IMR-90 (cell line): ENCODE results near the gene POLR1C. TPM values are rescaled to one million over a fixed set of nuclear protein-coding genes. Genes with fewer than 3 reads are reported as not detected.

Experiments used
- ATAC-seq: fragments of 200-7000 bp; cut with Tn5 transposase; 2 replicates; pipeline ENCODE4 v1.9.1; 2020; ENCODE audit warnings: low read depth, mild to moderate bottlenecking, moderate library complexity
- BruUV-seq: library from RNA; stranded (reverse); fragments of 400-500 nt; replicated peaks from 2 replicates; lab custom pipeline; 2021; lab: Mats Ljungman, UMichigan
- CTCF ChIA-PET: fragments of 300-600 bp; formaldehyde crosslinking; extraction: SDS; loops from one replicate; lab custom pipeline; 2021; ENCODE audit warnings: antibody characterized with exemption; lab: Yijun Ruan, JAX
- POLR2A ChIA-PET: fragments of 300-600 bp; sonication (Branson Sonifier 250); formaldehyde crosslinking; loops from one replicate; lab custom pipeline; 2022; ENCODE audit warnings: antibody characterized with exemption; ENCODE audit not compliant: unreplicated experiment; lab: Charles Lee
- DNase-seq: peaks from one replicate; pipeline ENCODE4 v3.0.0; 2013
- H2AFZ ChIP-seq: replicated peaks from 2 replicates; pipeline ENCODE3; 2013; ENCODE audit warnings: low read length, mild to moderate bottlenecking; ENCODE audit not compliant: poor library complexity
- H2AK5ac ChIP-seq: 2 replicates; pipeline ENCODE4 v1.6.1; 2013; ENCODE audit warnings: low read depth, low read length, inconsistent platforms
- H2AK9ac ChIP-seq: replicated peaks from 2 replicates; pipeline ENCODE3; 2013; ENCODE audit warnings: mild to moderate bottlenecking, low read depth, low read length, moderate library complexity; ENCODE audit not compliant: poor library complexity
- H2BK120ac ChIP-seq: 2 replicates; pipeline ENCODE4 v1.6.1; 2013; ENCODE audit warnings: low read depth, low read length, inconsistent platforms
- H2BK15ac ChIP-seq: 3 replicates; pipeline ENCODE4 v1.6.1; 2013; ENCODE audit warnings: low read depth, low read length, inconsistent platforms
- H2BK20ac ChIP-seq: 2 replicates; pipeline ENCODE4 v1.6.1; 2013; ENCODE audit warnings: low read depth, mild to moderate bottlenecking, inconsistent platforms, low read length, moderate library complexity
- H2BK5ac ChIP-seq: 2 replicates; pipeline ENCODE4 v1.6.1; 2013; ENCODE audit warnings: mild to moderate bottlenecking, low read depth, low read length, inconsistent platforms; ENCODE audit not compliant: poor library complexity, severe bottlenecking
- H3K14ac ChIP-seq: replicated peaks from 2 replicates; pipeline ENCODE4 v1.6.1; 2013; ENCODE audit warnings: low read depth, low read length, inconsistent platforms
- H3K18ac ChIP-seq: 2 replicates; pipeline ENCODE4 v1.6.1; 2013; ENCODE audit warnings: low read depth, low read length, control low read depth
- H3K23ac ChIP-seq: 2 replicates; pipeline ENCODE4 v1.6.1; 2013; ENCODE audit warnings: low read depth, low read length, inconsistent platforms
- H3K27ac ChIP-seq: 2 replicates; pipeline ENCODE4 v1.5.1; 2013; ENCODE audit warnings: mild to moderate bottlenecking, control low read depth, low read length; ENCODE audit not compliant: insufficient read depth
- H3K27me3 ChIP-seq: 2 replicates; pipeline ENCODE4 v1.6.1; 2013; ENCODE audit warnings: low read length; ENCODE audit not compliant: control insufficient read depth, insufficient read depth
- H3K36me3 ChIP-seq: 2 replicates; pipeline ENCODE4 v1.6.1; 2013; ENCODE audit warnings: low read length, mixed read lengths; ENCODE audit not compliant: control insufficient read depth, insufficient read depth
- H3K4ac ChIP-seq: 2 replicates; pipeline ENCODE4 v1.6.1; 2013; ENCODE audit warnings: low read depth, low read length, inconsistent platforms
- H3K4me1 ChIP-seq: 2 replicates; pipeline ENCODE4 v1.6.1; 2013; ENCODE audit warnings: low read length, mixed read lengths; ENCODE audit not compliant: control insufficient read depth, insufficient read depth
- H3K4me2 ChIP-seq: 2 replicates; pipeline ENCODE4 v1.6.1; 2013; ENCODE audit warnings: low read depth, mild to moderate bottlenecking, control low read depth, low read length, moderate library complexity
- H3K4me3 ChIP-seq: 2 replicates; pipeline ENCODE4 v1.5.1; 2013; ENCODE audit warnings: low read depth, mild to moderate bottlenecking, control low read depth, low read length, moderate library complexity; ENCODE audit not compliant: insufficient read depth
- H3K56ac ChIP-seq: 2 replicates; pipeline ENCODE4 v1.6.1; 2013; ENCODE audit warnings: low read length, inconsistent platforms; ENCODE audit not compliant: insufficient read depth; ENCODE audit errors: extremely low read depth
- H3K79me1 ChIP-seq, 2 experiments: 2 replicates each; pipeline ENCODE4 v1.6.1; 2013; ENCODE audit warnings: low read length in 2 of 2, inconsistent platforms in 1 of 2, low read depth in 1 of 2
- H3K9ac ChIP-seq: 2 replicates; pipeline ENCODE4 v1.6.1; 2013; ENCODE audit warnings: low read depth, low read length, control low read depth
- H3K9me1 ChIP-seq: 2 replicates; pipeline ENCODE4 v1.6.1; 2013; ENCODE audit warnings: low read length, inconsistent platforms; ENCODE audit not compliant: insufficient read depth
- H3K9me3 ChIP-seq: 2 replicates; pipeline ENCODE4 v1.6.1; 2013; ENCODE audit warnings: low read length; ENCODE audit not compliant: control insufficient read depth, insufficient read depth
- H4K20me1 ChIP-seq: 2 replicates; pipeline ENCODE4 v1.6.1; 2013; ENCODE audit warnings: low read length, inconsistent platforms; ENCODE audit not compliant: insufficient read depth
- H4K5ac ChIP-seq: 2 replicates; pipeline ENCODE4 v1.6.1; 2013; ENCODE audit warnings: mild to moderate bottlenecking, low read depth, low read length, control low read depth
- H4K8ac ChIP-seq, 2 experiments: 2 replicates each; pipeline ENCODE4 v1.6.1; 2013; ENCODE audit warnings: low read depth in 2 of 2, low read length in 2 of 2, control low read depth in 1 of 2, inconsistent platforms in 1 of 2
- H4K91ac ChIP-seq: 2 replicates; pipeline ENCODE4 v1.6.1; 2013; ENCODE audit warnings: low read depth, low read length, inconsistent platforms; ENCODE audit not compliant: insufficient read depth
- CEBPB ChIP-seq: IDR thresholded peaks from 2 replicates; pipeline ENCODE4 v1.6.1; 2012; ENCODE audit warnings: low read depth, low read length, improper control_type of control experiment
- CHD1 ChIP-seq: IDR thresholded peaks from 2 replicates; pipeline ENCODE4 v1.6.1; 2012; ENCODE audit warnings: low read depth, low read length, improper control_type of control experiment
- ELK1 ChIP-seq: fragments of 150-350 bp; IDR thresholded peaks from 2 replicates; pipeline ENCODE4 v1.6.1; 2016; ENCODE audit warnings: low read depth, mild to moderate bottlenecking, low read length, moderate library complexity, borderline replicate concordance
- NFE2L2 ChIP-seq: fragments of 150-350 bp; IDR thresholded peaks from 2 replicates; pipeline ENCODE4 v1.6.1; 2016; ENCODE audit warnings: low read depth, mild to moderate bottlenecking, low read length
- RFX5 ChIP-seq: IDR thresholded peaks from 2 replicates; pipeline ENCODE4 v1.8.0; 2012; ENCODE audit warnings: low read depth, mild to moderate bottlenecking, low read length, moderate library complexity
- WGBS, 2 experiments: methylation state at CpG; one replicate each; pipeline versions ENCODE4 v1.1.5 to v1.1.7; 2013; ENCODE audit warnings: missing lambda C conversion rate in 2 of 2; ENCODE audit not compliant: insufficient read length in 1 of 2; ENCODE audit errors: extremely low coverage in 2 of 2; 5-methylcytosine and 5-hydroxymethylcytosine counted together
- dilution Hi-C: fragments of 300-500 bp; cut with HindIII; formaldehyde crosslinking; loops from one replicate; pipeline ENCODE4 v1.14.3; 2018; ENCODE audit warnings: low sequenced_read_pairs; ENCODE audit not compliant: unreplicated experiment
- in situ Hi-C: fragments of 300-500 bp; cut with MboI; formaldehyde crosslinking; loops from 3 replicates; pipeline ENCODE4 v1.14.3; 2019; ENCODE audit warnings: low sequenced_read_pairs, inconsistent platforms, mixed read lengths
- intact Hi-C: fragments of 100-400 bp; cut with micrococcal nuclease; formaldehyde crosslinking; loops from 2 replicates; pipeline ENCODE4 v1.10.0; 2022
- polyA plus RNA-seq, 3 experiments: library from polyadenylated mRNA; depleted of rRNA; stranded (reverse); fragments of >200 nt; gene quantifications; 2 replicates each; pipeline ENCODE4 v1.2.3, GENCODE V29; 2012; ENCODE audit warnings: low replicate concordance in 1 of 3
- total RNA-seq: library from RNA; depleted of rRNA; stranded (reverse); fragments of >200 nt; gene quantifications from 2 replicates; pipeline ENCODE4 v1.2.3, GENCODE V29; 2012

The POLR1C gene
- total and polyA plus RNA-seq, 2 of the 4 experiments (the other 2 are of a cell fraction) = 46.1 to 72.6 TPM

- peak overlapping the region; percentile 99 for H2AK9ac ChIP-seq
- H3K4me3 ChIP-seq = peak overlapping the region; percentile 80
- dilution Hi-C loops (no loop called here), in situ Hi-C loops (no loop called here), intact Hi-C loops (no loop called here)
- CTCF ChIA-PET = no interaction called here
- no peak overlapping the region for H2AFZ ChIP-seq
- POLR2A ChIA-PET = no interaction called here
- WGBS, 2 experiments = 93% methylated on average over 7 of the region's 9 CpGs; no CpG with 5 or more reads in 1 of the 2 experiments
- peak overlapping the region; percentile 90 for H3K9ac ChIP-seq
- peak overlapping the region; percentile 81 for H3K56ac ChIP-seq
- 0 out of 2 replicates have a peak, but pooled peaks cover 9% of the 10 kb centered on the region for H3K9me1 ChIP-seq
- no peaks in the 10 kb centered on the region for H3K9me3 ChIP-seq
- peaks cover 5% of the 10 kb centered on the region; the same call in 1 of the 2 replicates for H4K20me1 ChIP-seq
- H3K18ac ChIP-seq = no peak overlapping the region
- H3K4me2 ChIP-seq = peak overlapping the region; percentile 72
- H3K23ac ChIP-seq = peak overlapping the region; percentile 66
- H2BK15ac ChIP-seq = no peak overlapping the region
- ATAC-seq = no peak
- peak overlapping the region; percentile 65 for H4K91ac ChIP-seq
- H2BK120ac ChIP-seq = no peak overlapping the region
- peak overlapping the region; percentile 76 for H3K14ac ChIP-seq
- no TSS peak for BruUV-seq
- peaks cover 29 to 56% of the 10 kb centered on the region in 2 experiments for H3K79me1 ChIP-seq
- peaks cover 9% of the 10 kb centered on the region for H3K4me1 ChIP-seq
- no peak for DNase-seq
- peak overlapping the region; percentile 70 to 90; a peak in 3 of 4 replicates for H4K8ac ChIP-seq
- peak overlapping the region; percentile 85 for H2AK5ac ChIP-seq
- no peak overlapping the region for H2BK20ac ChIP-seq
- TF ChIP-seq CEBPB (no peak), NFE2L2 (no peak), ELK1 (no peak), CHD1 (no peak), RFX5 (no peak)
- peak overlapping the region; percentile 9; the same call in 1 of the 2 replicates for H4K5ac ChIP-seq
- no peak overlapping the region for H2BK5ac ChIP-seq
- H3K27ac ChIP-seq = peak overlapping the region; percentile 39; the same call in 1 of the 2 replicates
- H3K4ac ChIP-seq = peak overlapping the region; percentile 86
- H3K36me3 ChIP-seq = peaks cover 52% of the 10 kb centered on the region
- H3K27me3 ChIP-seq = no peaks in the 10 kb centered on the region
Measured at GRCh38 chr6:43515808-43516207, 1.1 kb upstream of the POLR1C start.
